GM10266 (cell line): ENCODE measurements around the gene B3GNT2.

Experiments used
- DNase-seq: peaks from one replicate; pipeline ENCODE4 v3.0.0; 2012; ENCODE audit errors: extremely low spot score
- TF ChIP-seq, protein P1 (sequence below): IDR thresholded peaks from 2 replicates; pipeline ENCODE4 v1.5.1; 2012; ENCODE audit warnings: mild to moderate bottlenecking, low read depth; ENCODE audit not compliant: control insufficient read depth, insufficient read depth; ENCODE audit errors: missing control alignments

Gene B3GNT2

DNA sequence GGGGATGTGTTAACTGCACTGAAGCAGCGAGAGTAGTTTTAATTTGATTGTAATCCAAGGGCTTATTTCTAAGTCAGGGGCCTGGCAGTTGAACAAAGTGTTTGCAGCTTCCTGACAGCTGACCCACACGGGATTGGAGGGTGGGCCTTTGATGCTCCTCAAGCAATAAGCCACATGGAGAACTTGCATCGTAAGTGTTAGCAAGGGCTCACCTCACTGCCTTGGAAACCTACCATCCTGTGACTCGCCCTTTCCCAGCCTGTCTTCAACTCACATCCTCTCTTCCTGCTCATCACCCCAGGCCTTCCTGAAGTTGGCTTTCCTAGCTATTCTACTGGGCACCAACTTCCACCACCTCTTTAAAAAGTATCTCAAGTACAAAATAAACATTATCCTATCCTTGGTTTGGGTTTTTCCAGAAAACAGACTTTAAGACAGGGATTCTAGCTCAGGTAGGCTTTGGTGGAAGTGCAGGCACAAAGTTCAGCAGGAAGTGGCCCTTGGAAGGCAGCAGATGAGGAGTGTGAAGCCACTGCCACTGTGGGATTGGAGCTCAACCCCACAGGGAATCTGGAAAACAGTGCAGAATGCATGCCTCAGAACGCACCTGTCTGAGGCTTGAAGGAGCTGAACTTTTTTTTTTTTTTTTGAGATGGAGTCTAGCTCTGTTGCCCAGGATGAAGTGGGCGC, 31.6 kb downstream of the B3GNT2 start:
- DNase-seq = no peak
- TF ChIP-seq, protein P1, sequence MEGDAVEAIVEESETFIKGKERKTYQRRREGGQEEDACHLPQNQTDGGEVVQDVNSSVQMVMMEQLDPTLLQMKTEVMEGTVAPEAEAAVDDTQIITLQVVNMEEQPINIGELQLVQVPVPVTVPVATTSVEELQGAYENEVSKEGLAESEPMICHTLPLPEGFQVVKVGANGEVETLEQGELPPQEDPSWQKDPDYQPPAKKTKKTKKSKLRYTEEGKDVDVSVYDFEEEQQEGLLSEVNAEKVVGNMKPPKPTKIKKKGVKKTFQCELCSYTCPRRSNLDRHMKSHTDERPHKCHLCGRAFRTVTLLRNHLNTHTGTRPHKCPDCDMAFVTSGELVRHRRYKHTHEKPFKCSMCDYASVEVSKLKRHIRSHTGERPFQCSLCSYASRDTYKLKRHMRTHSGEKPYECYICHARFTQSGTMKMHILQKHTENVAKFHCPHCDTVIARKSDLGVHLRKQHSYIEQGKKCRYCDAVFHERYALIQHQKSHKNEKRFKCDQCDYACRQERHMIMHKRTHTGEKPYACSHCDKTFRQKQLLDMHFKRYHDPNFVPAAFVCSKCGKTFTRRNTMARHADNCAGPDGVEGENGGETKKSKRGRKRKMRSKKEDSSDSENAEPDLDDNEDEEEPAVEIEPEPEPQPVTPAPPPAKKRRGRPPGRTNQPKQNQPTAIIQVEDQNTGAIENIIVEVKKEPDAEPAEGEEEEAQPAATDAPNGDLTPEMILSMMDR = no peak

DNA sequence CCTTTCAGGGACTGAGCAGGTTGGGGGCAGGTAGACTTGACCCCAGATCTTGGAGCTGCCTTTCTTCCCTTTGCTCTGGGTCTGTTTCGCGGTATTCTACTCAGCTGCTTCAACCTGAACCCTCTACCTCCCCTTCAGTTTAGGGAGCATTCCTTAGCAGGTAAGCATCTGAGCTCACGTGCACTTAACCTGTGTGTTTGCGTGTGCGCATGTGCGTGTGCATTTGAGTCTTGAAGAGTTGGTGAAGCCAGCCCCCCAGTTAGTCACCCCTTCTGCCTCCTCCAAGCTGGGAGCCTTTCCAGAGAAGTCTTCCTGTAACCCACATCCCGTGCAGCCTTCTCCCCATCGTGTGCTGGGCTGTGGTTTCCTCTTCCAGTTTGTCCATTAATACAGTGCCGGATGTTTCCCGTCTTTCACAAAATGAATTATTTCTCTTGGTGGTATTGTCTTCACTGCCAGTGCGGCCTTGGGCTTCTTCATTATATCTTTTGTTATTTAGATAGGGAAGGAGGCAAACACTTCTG, 33.2 kb downstream of the B3GNT2 start:
- DNase-seq = no peak
- TF ChIP-seq, protein P1 = no peak

DNA sequence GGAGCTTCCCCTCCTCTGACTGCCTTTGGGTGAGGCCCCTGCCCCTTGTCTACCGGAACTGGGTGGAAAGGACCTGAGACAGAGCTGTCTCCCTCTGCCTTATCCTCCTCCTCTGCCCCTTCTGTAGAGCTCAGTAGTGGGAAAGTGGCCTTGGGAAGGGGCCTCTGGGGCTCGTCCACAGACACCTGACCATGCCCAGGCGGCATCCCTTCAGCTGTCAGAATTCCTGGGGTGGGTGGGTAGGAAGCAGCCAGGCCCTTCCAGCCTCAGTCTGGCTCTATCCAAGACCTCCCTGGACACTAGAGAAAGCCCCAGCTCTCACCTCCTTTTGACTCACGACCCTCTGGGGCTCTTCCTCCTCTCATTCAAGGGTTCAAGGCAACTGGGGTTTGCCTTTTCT, 35.6 kb downstream of the B3GNT2 start:
- TF ChIP-seq, protein P1 = no peak

DNA sequence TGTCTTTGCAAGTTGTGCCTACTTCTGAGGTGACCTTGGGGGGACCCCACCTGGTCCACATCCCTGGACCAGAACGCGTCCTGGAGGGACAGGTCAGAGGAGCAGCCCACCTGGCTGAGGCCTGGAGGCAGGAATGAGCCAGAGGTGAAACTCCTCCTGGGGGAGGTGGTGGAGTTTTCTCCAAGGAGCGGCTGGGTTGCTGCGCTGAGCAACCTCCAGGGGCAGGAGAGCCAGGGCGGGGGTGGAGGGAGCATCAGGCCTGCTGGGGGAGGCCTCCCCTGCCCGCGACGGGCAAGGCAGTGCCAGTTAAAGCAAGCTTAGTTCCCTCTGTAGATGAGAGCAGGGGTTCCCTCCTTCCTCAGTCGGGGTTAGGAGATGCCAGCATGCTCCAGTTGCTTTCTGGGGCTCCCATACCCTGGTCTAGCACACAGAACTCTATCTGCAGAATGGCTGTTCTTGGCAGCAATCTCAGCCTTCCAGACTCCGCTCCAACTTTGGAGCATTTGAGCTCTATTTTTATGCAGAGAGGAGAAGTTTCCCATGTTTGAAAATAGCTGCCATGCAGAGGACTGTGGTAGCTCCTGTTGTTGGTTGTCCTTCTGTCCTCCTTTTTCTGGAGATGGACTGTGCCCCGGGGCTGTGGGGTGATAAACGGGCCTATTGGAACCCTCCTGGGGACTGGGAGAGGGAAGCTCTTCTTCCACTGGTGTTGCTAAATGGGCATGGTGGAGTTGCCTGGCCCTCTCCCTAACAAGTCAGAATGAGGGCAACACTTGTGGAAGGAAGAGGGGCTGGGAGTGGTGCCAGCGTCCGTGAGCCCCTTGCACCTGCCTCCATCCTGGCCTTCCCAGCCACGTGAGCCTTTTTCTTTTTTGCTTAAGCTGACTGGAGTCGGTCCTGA, 39.1 kb downstream of the B3GNT2 start:
- no peak for DNase-seq
- TF ChIP-seq, protein P1 = no peak

More for the DNA sequence above, 35.6 kb downstream of the B3GNT2 start:
- DNase-seq = no peak

DNA sequence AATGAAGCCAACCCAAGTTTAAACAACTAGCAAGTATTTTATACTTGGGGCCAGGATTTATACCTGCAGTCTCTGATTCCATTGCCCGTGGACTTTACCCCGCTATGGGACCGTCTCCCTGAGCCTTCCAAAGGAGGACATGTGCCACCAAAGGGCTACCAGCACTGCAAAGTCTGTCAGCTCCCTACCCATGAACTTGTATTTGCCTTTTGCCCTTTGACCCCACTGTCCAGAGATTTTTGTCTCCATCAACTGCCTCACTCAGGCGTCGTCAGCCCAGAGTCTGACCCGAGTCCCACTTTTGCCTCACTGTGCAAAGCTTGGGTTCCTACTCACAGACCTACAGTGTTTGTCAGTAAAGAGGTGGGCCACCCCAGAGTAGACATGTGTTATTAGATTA, 40.6 kb downstream of the B3GNT2 start:
- no peak for DNase-seq
- TF ChIP-seq, protein P1 = no peak

DNA sequence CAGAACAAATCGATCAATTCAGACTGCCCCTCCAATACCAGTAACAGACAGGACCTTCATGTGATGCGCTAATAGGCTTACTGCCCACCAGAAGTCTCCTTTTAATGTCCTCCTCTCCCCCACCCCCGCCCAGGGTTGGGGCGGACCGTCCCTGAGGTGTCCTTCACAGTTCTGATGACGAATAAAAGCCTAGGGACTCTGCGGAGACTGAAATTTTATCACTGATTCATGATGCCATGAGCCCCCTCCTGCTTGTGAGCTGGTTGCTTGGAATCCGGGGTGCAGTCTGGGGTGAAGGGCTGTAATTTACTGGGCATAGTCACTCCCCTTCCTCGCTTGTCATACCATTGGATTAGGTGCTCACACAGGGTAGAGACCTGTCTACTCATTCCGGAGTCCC, 42.3 kb downstream of the B3GNT2 start:
- TF ChIP-seq, protein P1 = no peak
- DNase-seq = no peak
